ENCODE results near the gene ADCYAP1. TPM values are rescaled to one million over a fixed set of nuclear protein-coding genes. Genes with fewer than 3 reads are reported as not detected.

The ADCYAP1 gene
- total RNA-seq, 4 donors from 2014 or later: 0.32 to 4.6 (median 0.83) TPM

GRCh38 chr18:886076-886475, 18.6 kb upstream of the ADCYAP1 start:
- no peak for TF ChIP-seq CTCF (IDR thresholded peaks at IDR 0.05)

GRCh38 chr18:887716-888115, 17.0 kb upstream of the ADCYAP1 start:
- DNase-seq (ENCODE audit: low spot score) (no peak), ATAC-seq (ENCODE audit: low FRiP score) (no peak)
- TF ChIP-seq CTCF (IDR thresholded peaks at IDR 0.05): no peak

More at GRCh38 chr18:886076-886475, 18.6 kb upstream of the ADCYAP1 start:
- no peak for ATAC-seq (ENCODE audit: low FRiP score)
- no peak for DNase-seq (ENCODE audit: low spot score)

GRCh38 chr18:892316-892715, 12.4 kb upstream of the ADCYAP1 start:
- no peak for DNase-seq (ENCODE audit: low spot score)
- ATAC-seq (ENCODE audit: low FRiP score): no peak
- no peak for TF ChIP-seq CTCF (IDR thresholded peaks at IDR 0.05)

- no peak for ATAC-seq (ENCODE audit: low FRiP score)
- no peak for TF ChIP-seq CTCF (IDR thresholded peaks at IDR 0.05)
- no peak for DNase-seq (ENCODE audit: low spot score)
Measured at GRCh38 chr18:896315-896714, 8.4 kb upstream of the ADCYAP1 start.

- TF ChIP-seq CTCF (IDR thresholded peaks at IDR 0.05): no peak
- DNase-seq (ENCODE audit: low spot score) (no peak), ATAC-seq (ENCODE audit: low FRiP score) (no peak)
Measured at GRCh38 chr18:901761-902160, 2.9 kb upstream of the ADCYAP1 start.

- no peak for TF ChIP-seq CTCF (IDR thresholded peaks at IDR 0.05)
- no peak for DNase-seq (ENCODE audit: low spot score)
- ATAC-seq (ENCODE audit: low FRiP score): no peak
Measured at GRCh38 chr18:902229-902628, 2.4 kb upstream of the ADCYAP1 start.

- ATAC-seq (ENCODE audit: low FRiP score) (no peak), DNase-seq (ENCODE audit: low spot score) (no peak)
- no peak for TF ChIP-seq CTCF (IDR thresholded peaks at IDR 0.05)
Measured at GRCh38 chr18:903701-904100, 970 bp upstream of the ADCYAP1 start.
